GM18858 (cell line): ENCODE measurements around the gene FSIP1.

Experiments
- ATAC-seq: cut with Tn5 transposase; IDR thresholded peaks from one replicate; pipeline ENCODE4 v1.9.1; 2021; ENCODE audit not compliant: unreplicated experiment

The FSIP1 gene

GRCh38 chr15:39792844-39793335 lies 10.2 kb upstream of the FSIP1 start:
- ATAC-seq, result no peak

DNA sequence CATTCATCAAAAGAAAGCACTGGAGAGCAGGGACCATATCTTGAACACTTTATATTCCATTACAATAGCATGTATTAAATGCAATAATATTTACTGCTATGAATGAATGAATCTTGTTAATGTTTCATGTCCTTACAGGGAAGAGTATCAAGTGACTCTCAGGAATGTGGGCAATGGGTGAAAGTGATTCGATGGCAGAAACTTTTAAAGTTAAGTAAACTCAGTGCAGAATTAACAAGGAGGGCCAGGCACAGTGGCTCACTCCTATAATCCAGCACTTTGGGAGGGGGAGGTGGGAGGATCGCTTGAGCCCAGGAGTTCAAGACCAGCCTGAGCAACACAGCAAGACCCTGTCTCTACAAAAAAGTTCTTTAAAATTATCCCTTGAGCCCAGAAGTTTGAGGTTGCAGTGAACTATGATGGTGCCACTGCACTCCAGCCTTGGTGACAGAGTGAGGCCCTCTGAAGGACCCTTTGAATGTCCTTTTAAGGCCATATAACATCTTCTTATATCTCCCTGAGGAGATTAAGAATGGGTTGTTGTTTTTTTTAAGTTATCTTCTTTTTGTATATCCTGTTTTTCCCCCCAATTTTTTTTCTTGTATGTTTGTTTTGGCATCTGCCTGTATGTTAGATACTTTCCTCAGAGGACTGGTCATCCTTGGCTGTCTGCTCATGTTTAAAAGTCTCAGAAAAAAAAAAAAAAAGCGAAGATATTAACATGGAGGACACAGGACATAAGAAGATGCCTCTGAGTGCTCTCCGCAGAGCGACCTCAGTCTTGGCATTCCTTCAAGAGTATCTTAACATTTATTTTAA lies 9.6 kb upstream of the FSIP1 start:
- no peak for ATAC-seq

DNA sequence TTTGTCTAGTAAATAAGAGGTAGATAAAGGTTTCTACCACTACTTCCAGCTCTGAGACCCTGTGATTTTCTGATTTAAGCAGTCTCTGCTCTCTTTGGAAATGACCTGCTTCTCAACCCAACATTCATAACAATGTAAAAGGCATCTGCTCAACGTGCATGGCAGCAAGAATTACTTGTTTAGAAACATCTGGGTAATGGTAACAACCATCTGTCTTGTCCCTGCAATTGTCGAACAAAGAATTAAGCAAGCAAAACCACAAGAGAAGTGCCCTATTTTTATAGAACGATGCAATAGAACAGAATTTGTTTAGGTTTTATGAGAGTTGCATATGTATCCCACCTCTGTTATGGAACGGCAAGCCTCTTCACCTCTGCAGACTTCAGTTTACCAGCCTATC lies 7.1 kb upstream of the FSIP1 start:
- no peak for ATAC-seq

- no peak for ATAC-seq
Measured at GRCh38 chr15:39788800-39789565, 6.3 kb upstream of the FSIP1 start.

- ATAC-seq, result no peak
Measured at GRCh38 chr15:39788108-39788507, 5.5 kb upstream of the FSIP1 start.

GRCh38 chr15:39787479-39787878 lies 4.8 kb upstream of the FSIP1 start:
- no peak for ATAC-seq

GRCh38 chr15:39786447-39787056 lies 3.9 kb upstream of the FSIP1 start:
- no peak for ATAC-seq

DNA sequence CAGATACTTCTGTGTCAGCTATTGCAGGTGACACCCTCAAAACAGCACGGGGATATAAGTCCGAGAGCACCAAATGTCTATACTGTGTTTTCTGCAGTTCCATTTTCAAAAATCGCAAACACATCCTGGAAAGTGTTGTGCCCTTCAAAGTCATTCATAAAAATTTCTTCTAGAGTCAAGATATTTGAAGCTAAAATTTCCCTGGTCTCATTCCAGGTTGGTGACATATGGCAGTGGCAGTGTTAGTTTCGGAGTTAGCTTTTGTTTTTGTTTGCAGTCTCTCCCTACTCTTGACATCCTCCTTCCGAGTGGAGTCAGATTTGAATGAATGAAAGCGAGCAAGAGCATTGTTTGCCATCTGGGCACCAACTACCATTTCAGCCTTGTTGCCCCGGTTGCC lies 3.2 kb upstream of the FSIP1 start:
- ATAC-seq, result no peak

- no peak for ATAC-seq
Measured at GRCh38 chr15:39785139-39785538, 2.5 kb upstream of the FSIP1 start.

- no peak for ATAC-seq
Measured at GRCh38 chr15:39784638-39785037, 2.0 kb upstream of the FSIP1 start.

GRCh38 chr15:39784125-39784524 lies 1.5 kb upstream of the FSIP1 start:
- ATAC-seq, result no peak

DNA sequence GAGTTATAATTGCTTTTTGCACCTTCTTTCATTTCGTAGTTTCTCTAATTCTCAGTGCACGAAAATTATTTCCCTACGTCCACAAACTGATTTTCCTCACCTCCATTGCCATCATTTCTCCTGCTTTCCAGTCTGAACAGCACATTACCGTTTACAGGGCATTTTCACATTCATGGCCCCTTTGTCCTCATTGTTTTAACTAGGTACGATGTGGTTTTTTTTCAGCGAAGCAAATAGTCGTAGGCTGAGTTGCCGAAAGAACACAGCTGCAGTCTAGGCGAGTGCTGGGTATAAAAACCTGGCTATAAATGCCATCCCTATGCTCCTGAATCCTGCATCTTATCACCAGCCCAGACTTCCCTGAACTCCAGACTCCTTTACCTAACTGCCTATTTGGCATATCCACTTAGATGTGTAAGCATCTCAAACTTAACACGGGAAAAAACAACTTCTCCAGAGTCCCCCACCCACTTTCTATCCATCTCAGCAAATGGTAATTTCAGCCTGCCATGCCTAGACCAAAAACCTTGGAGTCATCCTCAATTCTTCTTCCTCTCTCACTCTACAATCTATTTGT lies 691 bp upstream of the FSIP1 start:
- ATAC-seq, result no peak

DNA sequence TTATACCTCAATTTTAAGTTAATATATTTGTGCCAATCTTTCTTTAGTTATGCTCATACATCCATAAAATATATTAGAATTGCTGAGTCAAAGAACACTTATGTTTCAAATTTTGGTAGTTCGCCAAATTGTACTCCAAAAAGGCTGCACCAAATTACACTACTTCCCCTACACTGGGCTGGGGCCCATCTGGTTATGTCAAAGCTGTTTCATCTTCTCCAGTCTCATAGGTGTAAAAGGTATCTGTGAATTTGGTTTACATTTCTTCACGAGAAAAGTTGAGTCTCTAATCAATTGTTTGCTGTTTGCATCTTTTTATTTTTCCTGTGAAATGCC lies 706 bp downstream of the FSIP1 start:
- no peak for ATAC-seq

DNA sequence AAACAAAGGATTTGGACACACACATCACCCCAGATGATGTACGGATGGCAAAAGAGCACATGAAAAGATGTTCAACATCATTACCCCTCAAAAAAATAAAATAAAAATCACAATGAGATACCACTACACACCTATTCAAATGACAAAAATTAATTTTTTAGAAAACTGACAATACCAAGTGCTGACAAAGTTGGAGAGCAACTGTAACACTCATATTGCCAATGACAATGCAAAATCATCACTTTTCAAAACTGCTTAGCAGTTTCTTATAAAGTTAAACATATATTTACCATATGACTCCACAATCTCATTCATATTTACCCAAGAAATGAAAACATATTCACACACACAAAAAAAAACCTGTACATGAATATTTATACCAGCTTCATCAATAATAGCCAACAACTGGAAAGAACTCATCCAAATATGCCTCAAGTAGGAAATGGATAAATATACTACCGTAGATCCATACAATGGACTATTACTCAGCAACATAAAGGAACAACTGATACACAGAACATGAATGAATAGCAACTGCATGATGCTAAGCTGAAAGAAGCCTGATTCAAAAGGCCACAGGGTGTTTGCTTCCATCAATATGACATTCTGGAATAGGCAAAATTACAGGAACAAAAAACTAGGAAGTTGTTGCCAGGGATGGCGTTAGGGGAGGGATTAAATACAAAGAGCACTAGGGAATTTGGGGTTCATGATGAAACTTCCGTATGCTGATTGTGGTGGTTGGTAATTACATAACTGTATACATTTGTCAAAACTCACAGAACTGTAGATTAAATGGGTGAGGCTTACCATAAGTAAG lies 1.3 kb downstream of the FSIP1 start:
- ATAC-seq, result no peak

GRCh38 chr15:39778021-39778420 lies 4.6 kb downstream of the FSIP1 start:
- no peak for ATAC-seq

DNA sequence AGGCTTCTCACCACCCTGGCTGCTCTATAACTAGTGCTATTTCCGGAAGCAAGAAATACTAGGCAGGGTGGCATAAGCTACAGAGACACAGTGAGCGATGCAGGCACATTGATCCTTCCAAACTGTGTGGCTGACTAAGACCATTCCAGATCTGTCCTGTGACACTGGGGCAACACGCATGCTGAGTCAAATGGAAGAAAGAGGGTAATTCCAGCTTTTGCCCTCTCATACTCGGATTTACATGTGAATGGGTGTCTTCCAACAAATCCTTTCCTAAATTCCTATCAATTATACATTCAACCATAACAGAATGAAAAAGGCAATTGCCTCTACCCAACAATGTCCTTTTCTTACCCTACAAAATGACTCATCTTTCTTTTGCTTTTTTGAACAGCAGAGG lies 5.1 kb downstream of the FSIP1 start:
- ATAC-seq, result no peak

- no peak for ATAC-seq
Measured at GRCh38 chr15:39776068-39776467, 6.6 kb downstream of the FSIP1 start.

GRCh38 chr15:39774688-39775267 lies 7.9 kb downstream of the FSIP1 start:
- no peak for ATAC-seq

GRCh38 chr15:39770748-39771689 lies 11.6 kb downstream of the FSIP1 start:
- no peak for ATAC-seq
